ENCODE data around the gene ADAMTS17.
"Not testable (repeated sequence)": the region's sequence is repeated elsewhere in the genome, so short reads cannot be mapped to it uniquely, and the experiment has no call there.

The ADAMTS17 gene

DNA sequence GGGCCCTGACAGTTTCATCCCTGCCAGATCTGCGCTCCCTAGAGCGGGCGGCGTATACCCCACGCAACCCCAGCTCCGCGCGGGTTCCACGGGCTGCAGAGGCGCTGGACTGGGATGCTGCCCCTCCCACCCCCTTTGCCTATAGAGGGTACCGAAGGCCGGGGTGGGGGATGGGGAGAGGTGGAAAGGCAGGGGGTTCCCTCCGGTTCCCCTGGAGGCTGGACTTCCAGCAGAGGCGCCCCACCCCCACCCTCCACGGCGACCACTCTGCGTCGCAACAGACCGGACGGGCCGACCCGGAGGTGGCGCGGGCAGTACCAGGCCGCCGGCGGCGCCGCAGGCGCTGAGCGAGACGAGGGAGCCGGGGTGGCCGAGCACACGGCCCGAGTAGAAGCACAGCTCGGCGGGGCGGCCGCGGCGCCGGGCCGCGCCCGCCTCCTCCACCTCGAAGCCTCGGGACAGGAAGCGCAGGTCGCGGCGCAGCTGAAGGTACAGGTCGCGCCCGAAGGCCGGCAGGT, 995 bp downstream of the ADAMTS17 start:
- DNase-seq (ENCODE audit: low read depth), result no peak

DNA sequence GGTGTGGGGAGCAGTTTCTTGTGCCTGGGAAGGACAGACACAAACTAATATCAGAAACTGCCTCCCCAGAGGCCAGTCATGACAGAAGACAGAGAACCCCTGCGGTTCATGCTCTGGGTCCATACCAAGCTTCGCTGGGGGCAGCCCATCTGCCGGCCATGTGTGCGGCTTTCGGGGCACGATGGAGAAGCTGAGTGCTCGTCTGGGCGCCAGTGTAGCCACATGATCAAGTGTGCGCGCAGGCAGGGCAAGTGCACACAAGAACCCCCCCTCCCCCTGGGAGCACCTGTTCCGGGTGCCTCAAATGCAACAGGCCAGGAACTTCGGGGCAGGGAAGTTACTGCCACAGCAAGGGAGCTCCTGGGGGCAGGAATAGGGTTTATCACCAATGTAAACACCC, 1.8 kb downstream of the ADAMTS17 start:
- no peak for DNase-seq (ENCODE audit: low read depth)

- DNase-seq (ENCODE audit: low read depth), result not testable (repeated sequence)
Measured at GRCh38 chr15:100339451-100339850, 2.3 kb downstream of the ADAMTS17 start.

- peak; percentile 29 for DNase-seq (ENCODE audit: low read depth)
Measured at GRCh38 chr15:100338971-100339444, 2.8 kb downstream of the ADAMTS17 start.

DNA sequence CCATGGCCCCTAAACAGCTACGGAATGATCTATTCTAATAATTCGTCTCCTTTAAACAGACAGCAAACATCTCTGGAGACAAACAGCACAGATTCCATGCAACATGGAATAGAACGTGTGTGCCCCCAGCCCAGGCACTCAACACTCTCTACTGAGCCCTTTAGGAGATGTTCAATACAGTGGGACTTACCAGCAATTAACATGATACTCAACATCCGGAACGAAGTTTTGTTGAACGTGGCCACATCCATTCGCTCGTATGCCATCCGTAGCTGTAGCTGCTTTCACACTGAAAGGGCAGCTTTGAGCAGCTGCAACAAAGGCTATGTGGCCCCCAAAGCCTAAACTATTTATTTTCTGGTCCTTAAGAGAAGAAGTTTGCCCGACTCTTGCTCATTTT, 3.5 kb downstream of the ADAMTS17 start:
- no peak for DNase-seq (ENCODE audit: low read depth)

GRCh38 chr15:100337096-100338044, 4.4 kb downstream of the ADAMTS17 start:
- no peak for DNase-seq (ENCODE audit: low read depth)

GRCh38 chr15:100336061-100336460, 5.7 kb downstream of the ADAMTS17 start:
- DNase-seq (ENCODE audit: low read depth), result no peak

GRCh38 chr15:100335335-100335999, 6.3 kb downstream of the ADAMTS17 start:
- no peak for DNase-seq (ENCODE audit: low read depth)

DNA sequence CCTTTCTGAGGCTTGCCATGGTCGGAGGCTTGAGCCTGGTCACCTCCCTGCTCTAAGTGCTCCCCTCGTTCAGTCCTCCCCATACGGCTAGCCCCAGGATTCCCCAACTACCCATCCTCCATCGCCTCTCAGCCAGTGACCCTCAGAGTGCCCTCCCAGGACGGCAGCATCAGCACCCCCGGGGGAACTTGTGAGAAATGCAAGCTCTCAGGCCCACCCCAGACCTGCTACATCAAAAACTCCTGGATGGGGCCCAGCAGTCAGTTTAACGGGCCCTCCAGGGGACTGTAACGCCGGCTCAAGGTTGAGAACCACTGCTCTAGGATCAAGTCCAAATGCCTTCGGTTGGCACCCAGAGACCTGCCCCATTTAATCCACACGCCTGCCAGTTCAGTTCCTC, 6.9 kb downstream of the ADAMTS17 start:
- no peak for DNase-seq (ENCODE audit: low read depth)

DNA sequence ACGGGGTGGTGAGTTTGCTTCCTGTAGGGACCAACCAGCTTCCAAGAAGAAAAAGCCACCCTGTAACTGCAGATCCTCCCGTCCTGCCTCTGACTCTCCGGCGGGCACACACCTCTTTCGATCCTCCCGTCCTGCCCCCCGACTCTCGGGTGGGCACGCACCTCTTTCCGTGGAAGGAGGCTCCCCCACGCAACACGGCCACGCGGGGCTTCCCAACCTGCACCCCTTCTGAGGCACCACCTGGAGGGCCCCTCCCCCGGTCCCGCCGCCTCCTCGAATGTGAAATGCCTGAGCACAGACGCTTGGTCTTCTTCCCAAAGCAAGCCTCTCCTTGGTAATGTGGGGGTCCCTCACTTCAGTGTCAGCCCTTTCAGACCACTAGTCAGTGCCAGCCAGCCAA, 7.3 kb downstream of the ADAMTS17 start:
- DNase-seq (ENCODE audit: low read depth), result no peak

DNA sequence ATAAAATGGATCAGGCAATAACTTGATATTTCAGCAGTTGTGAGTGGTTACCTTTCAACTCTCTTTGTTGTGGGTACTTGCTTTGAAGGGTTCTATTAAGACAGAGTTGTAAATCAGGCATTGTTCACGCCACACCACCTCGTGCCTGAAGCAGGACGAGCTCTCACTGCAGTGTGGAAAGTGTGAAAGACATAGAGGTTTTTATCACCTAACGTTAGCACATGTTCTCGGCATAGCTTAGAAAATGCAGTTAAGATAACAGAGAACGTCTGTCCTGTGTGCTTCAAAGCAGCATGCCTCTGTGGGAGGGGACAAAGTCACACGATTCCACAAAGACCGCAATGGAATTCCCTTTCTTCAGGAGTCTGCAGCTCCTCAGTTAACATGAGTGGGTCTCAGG, 7.8 kb downstream of the ADAMTS17 start:
- DNase-seq (ENCODE audit: low read depth), result no peak

GRCh38 chr15:100333236-100333635, 8.5 kb downstream of the ADAMTS17 start:
- DNase-seq (ENCODE audit: low read depth), result no peak

GRCh38 chr15:100332721-100333120, 9.1 kb downstream of the ADAMTS17 start:
- DNase-seq (ENCODE audit: low read depth), result no peak

DNA sequence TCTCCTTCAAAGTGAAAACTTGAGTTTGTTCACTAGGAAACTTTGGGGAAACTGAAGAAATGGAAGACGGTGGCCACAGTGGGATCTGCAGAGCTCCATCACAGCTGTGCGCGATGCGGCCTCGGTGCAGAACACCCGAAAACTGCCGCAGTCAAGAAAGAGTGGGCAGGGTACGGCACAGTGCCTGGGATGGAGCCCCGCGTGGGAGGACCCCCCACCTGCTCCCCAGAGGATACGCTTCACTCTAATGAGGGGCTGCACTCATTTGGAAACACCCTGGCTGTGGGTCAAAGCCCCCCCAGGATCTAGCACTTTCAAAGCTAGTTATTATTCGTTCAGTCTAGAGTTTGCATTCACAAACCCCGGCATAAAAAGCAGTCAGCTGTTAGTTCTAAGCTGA, 9.5 kb downstream of the ADAMTS17 start:
- no peak for DNase-seq (ENCODE audit: low read depth)

DNA sequence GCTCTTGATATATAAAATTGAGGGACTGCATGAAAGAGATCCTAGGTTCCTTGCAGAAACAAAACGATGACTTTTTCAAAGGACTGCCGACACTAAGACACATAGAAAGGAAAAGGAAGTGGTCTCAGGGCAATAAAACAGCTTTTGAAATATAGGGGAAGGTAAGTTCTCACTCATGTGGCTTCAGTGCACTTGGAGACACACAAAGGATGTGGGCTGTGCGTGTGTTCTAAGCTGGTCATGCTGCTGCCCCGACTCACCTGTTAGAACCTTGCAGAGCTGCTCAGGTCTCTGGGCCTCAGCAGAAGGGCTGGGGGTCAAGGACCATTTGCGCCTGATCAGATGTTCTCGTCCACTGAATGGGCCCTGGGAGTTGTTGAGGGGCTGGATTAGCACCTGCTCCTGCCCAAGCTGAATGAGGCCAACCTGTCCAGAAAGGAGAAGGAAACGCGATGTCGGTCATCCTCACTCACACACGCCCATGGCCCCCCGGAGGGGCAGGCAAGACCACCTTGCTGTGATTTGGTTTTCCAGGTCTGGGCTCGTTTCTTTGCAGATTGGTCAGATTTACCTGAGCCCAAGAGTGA, 11.1 kb downstream of the ADAMTS17 start:
- no peak for DNase-seq (ENCODE audit: low read depth)

DNA sequence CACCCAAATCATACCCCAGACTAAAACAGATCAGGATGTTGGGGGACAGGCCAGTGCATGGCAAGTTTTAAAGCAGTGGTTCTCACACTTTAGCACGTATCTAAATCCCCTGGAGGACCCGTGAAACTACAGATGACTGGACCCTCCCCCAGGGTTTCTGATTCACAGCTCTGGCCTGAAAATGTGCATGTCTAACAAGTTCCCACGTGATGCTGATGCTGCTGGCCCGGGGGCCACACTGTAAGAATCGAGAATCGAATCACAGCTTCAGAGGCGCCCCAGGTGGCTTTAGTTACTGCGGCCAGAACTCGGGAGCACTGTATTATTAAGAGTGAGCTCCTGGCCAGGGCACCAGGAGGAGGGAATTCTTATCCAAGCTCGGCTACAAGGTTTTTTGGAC, 11.6 kb downstream of the ADAMTS17 start:
- DNase-seq (ENCODE audit: low read depth), result no peak

DNA sequence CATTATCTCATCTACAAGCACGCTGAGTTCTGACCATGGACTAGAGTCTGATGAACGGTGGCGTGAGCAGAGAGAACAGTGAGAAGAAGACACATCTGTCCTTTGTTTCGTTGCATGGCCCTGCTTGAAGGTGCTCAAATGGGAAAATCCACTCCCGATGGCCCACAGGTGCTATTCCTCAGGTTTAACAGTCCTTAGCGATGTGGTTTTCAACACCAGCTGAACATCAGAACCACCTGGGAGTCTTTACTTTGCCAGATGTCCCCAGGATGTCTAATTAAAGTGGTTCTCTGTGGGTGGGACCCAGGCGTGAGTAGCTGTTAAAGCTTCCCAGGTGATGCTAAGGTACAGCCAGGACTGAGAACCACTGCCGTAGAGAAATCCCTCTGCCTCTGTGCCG, 13.0 kb downstream of the ADAMTS17 start:
- DNase-seq (ENCODE audit: low read depth), result no peak

GRCh38 chr15:100318880-100319279, 22.9 kb downstream of the ADAMTS17 start:
- DNase-seq (ENCODE audit: low read depth), result no peak

- no peak for DNase-seq (ENCODE audit: low read depth)
Measured at GRCh38 chr15:100314809-100315400, 26.9 kb downstream of the ADAMTS17 start.

- no peak for DNase-seq (ENCODE audit: low read depth)
Measured at GRCh38 chr15:100311833-100312476, 29.8 kb downstream of the ADAMTS17 start.

GRCh38 chr15:100311154-100311625, 30.6 kb downstream of the ADAMTS17 start:
- no peak for DNase-seq (ENCODE audit: low read depth)

Measured in fibroblast of gingiva (primary cell).